ENCODE results near the gene IFNLR1.

Gene IFNLR1

GRCh38 chr1:24117722-24118409 is 69.2 kb downstream of the IFNLR1 start:
- Histone ChIP-seq H3K9ac (ENCODE audit: low read length) (no peak overlapping the region), H3K27ac (ENCODE audit: low read length) (no peak overlapping the region)

GRCh38 chr1:24117132-24117531 is 70.0 kb downstream of the IFNLR1 start:
- H3K4me2 ChIP-seq (ENCODE audit: low read depth, low read length), result no peak overlapping the region
- H3K9me2 ChIP-seq (replicated peaks; ENCODE audit: insufficient read depth, low read length), result no peaks in the 10 kb centered on the region
- no peaks in the 10 kb centered on the region for H3F3A ChIP-seq (ENCODE audit: insufficient read depth, low read length)
- H3K27ac ChIP-seq (ENCODE audit: low read length), result no peak overlapping the region
- H3K36me3 ChIP-seq (replicated peaks; ENCODE audit: insufficient read depth, low read length), result no peaks in the 10 kb centered on the region
- H3K27me3 ChIP-seq (replicated peaks; ENCODE audit: insufficient read depth, low read length), result no peaks in the 10 kb centered on the region
- H2AFZ ChIP-seq (ENCODE audit: low read length), result no peak overlapping the region
- H4K20me1 ChIP-seq (ENCODE audit: insufficient read depth, low read length), result no peaks in the 10 kb centered on the region
- no peaks in the 10 kb centered on the region for H3K79me2 ChIP-seq (ENCODE audit: low read length)
- TF ChIP-seq CTCF (IDR thresholded peaks at IDR 0.05; ENCODE audit: low read length) (no peak), EZH2 (optimal IDR thresholded peaks at IDR 0.05; ENCODE audit: low read depth, low read length) (no peak), EZH2phosphoT487 (IDR thresholded peaks at IDR 0.05; ENCODE audit: low read length) (no peak)
- H3K9ac ChIP-seq (ENCODE audit: low read length), result no peak overlapping the region
- no peaks in the 10 kb centered on the region for H3K9me3 ChIP-seq (replicated peaks; ENCODE audit: insufficient read depth, low read length)
- H3K4me1 ChIP-seq (ENCODE audit: low read length), result no peaks in the 10 kb centered on the region
- no peak overlapping the region for H3K4me3 ChIP-seq (ENCODE audit: low read length)
- no peak for DNase-seq

More at GRCh38 chr1:24117722-24118409, 69.2 kb downstream of the IFNLR1 start:
- no peaks in the 10 kb centered on the region for H3K9me2 ChIP-seq (replicated peaks; ENCODE audit: insufficient read depth, low read length)
- no peaks in the 10 kb centered on the region for H3K36me3 ChIP-seq (replicated peaks; ENCODE audit: insufficient read depth, low read length)
- no peaks in the 10 kb centered on the region for H3K9me3 ChIP-seq (replicated peaks; ENCODE audit: insufficient read depth, low read length)
- H3K27me3 ChIP-seq (replicated peaks; ENCODE audit: insufficient read depth, low read length), result no peaks in the 10 kb centered on the region
- H3K4me2 ChIP-seq (ENCODE audit: low read depth, low read length), result no peak overlapping the region
- H3K4me1 ChIP-seq (ENCODE audit: low read length), result no peaks in the 10 kb centered on the region
- H3K79me2 ChIP-seq (ENCODE audit: low read length), result no peaks in the 10 kb centered on the region
- H2AFZ ChIP-seq (ENCODE audit: low read length), result no peak overlapping the region
- H3K4me3 ChIP-seq (ENCODE audit: low read length), result no peak overlapping the region
- H3F3A ChIP-seq (ENCODE audit: insufficient read depth, low read length), result no peaks in the 10 kb centered on the region
- DNase-seq, result no peak
- TF ChIP-seq CTCF (IDR thresholded peaks at IDR 0.05; ENCODE audit: low read length) (no peak), EZH2 (optimal IDR thresholded peaks at IDR 0.05; ENCODE audit: low read depth, low read length) (no peak), EZH2phosphoT487 (IDR thresholded peaks at IDR 0.05; ENCODE audit: low read length) (no peak)
- no peaks in the 10 kb centered on the region for H4K20me1 ChIP-seq (ENCODE audit: insufficient read depth, low read length)

GRCh38 chr1:24114753-24115152 is 72.3 kb downstream of the IFNLR1 start:
- Histone ChIP-seq H3K4me2 (ENCODE audit: low read depth, low read length) (no peak overlapping the region), H3K9me3 (replicated peaks; ENCODE audit: insufficient read depth, low read length) (no peaks in the 10 kb centered on the region), H3K27ac (ENCODE audit: low read length) (no peak overlapping the region), H3K4me1 (ENCODE audit: low read length) (no peaks in the 10 kb centered on the region), H3K79me2 (ENCODE audit: low read length) (no peaks in the 10 kb centered on the region), H3K27me3 (replicated peaks; ENCODE audit: insufficient read depth, low read length) (no peaks in the 10 kb centered on the region), H3K4me3 (ENCODE audit: low read length) (no peak overlapping the region), H3K36me3 (replicated peaks; ENCODE audit: insufficient read depth, low read length) (no peaks in the 10 kb centered on the region), H3K9me2 (replicated peaks; ENCODE audit: insufficient read depth, low read length) (no peaks in the 10 kb centered on the region), H2AFZ (ENCODE audit: low read length) (no peak overlapping the region), H3K9ac (ENCODE audit: low read length) (no peak overlapping the region), H4K20me1 (ENCODE audit: insufficient read depth, low read length) (no peaks in the 10 kb centered on the region), H3F3A (ENCODE audit: insufficient read depth, low read length) (no peaks in the 10 kb centered on the region)
- DNase-seq, result no peak
- TF ChIP-seq EZH2phosphoT487 (IDR thresholded peaks at IDR 0.05; ENCODE audit: low read length), result no peak
- no peak for TF ChIP-seq CTCF (IDR thresholded peaks at IDR 0.05; ENCODE audit: low read length)
- no peak for TF ChIP-seq EZH2 (optimal IDR thresholded peaks at IDR 0.05; ENCODE audit: low read depth, low read length)

All from MM.1S (cell line).